ENCODE data around the gene ARL8A.
"Not testable (repeated sequence)": the region's sequence is repeated elsewhere in the genome, so short reads cannot be mapped to it uniquely, and the experiment has no call there.

The ARL8A gene

GRCh38 chr1:202144402-202145067, at the start of gene ARL8A:
Gene ARL8A (minus strand): TSS chr1:202144737. CDS start chr1:202144572, 165 bp downstream.
- DNase-seq = peak; percentile 60 to 69

DNA sequence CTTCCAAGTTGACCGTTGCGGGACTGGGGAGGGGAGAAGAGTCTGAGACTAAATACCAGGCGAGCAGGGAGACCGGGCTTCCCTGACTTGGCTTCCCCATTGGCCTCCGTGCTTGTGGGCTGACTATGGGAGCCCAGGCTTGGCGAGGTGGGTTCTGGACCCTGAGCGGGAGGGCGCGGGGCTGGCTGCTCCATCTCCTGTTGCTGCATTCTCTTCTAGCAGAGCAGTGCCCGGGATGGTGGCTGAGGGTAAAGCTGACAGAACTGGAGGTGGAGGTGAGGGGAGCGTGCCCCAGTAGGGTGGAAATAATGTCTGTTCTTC, 49.8 kb upstream of the ARL8A start:
- DNase-seq = no peak

DNA sequence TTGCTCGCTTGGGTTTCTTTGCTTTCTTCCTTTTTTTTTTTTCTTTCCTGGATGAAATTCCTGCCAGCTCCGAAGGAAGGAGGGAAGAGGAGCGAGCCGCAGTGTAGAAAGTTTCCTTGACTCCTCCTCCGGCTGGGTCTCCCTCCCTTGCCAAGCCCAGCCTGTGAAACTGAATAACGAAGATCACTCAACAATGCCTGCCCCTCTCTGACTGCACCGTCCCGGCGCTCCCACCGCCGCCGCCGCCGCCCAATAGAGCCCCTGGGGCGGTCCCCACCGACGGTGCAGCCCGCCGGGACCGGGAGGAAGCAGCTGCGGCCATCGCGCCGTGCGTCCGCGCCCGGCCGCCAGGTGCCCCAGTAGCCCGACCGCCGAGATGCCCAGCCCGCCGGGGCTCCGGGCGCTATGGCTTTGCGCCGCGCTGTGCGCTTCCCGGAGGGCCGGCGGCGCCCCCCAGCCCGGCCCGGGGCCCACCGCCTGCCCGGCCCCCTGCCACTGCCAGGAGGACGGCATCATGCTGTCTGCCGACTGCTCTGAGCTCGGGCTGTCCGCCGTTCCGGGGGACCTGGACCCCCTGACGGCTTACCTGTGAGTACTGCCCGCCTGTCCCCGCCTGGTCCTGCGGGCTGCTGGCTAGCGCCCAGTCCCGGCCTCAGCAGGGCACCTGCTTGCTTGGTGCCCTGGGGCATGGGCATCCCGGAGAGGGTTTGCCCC, 49.2 kb upstream of the ARL8A start, which contains the start of gene LGR6:
LGR6 (plus strand) TSS at position 186 of the 714 bp plus-strand sequence; CDS start at position 377, 191 bp downstream.
- no peak for DNase-seq

- peak in 1 of 2 donors; percentile 5 for DNase-seq
Measured at GRCh38 chr1:202192770-202193613, 48.5 kb upstream of the ARL8A start.

- DNase-seq = not testable (repeated sequence)
Measured at GRCh38 chr1:202191391-202191790, 46.9 kb upstream of the ARL8A start.

DNA sequence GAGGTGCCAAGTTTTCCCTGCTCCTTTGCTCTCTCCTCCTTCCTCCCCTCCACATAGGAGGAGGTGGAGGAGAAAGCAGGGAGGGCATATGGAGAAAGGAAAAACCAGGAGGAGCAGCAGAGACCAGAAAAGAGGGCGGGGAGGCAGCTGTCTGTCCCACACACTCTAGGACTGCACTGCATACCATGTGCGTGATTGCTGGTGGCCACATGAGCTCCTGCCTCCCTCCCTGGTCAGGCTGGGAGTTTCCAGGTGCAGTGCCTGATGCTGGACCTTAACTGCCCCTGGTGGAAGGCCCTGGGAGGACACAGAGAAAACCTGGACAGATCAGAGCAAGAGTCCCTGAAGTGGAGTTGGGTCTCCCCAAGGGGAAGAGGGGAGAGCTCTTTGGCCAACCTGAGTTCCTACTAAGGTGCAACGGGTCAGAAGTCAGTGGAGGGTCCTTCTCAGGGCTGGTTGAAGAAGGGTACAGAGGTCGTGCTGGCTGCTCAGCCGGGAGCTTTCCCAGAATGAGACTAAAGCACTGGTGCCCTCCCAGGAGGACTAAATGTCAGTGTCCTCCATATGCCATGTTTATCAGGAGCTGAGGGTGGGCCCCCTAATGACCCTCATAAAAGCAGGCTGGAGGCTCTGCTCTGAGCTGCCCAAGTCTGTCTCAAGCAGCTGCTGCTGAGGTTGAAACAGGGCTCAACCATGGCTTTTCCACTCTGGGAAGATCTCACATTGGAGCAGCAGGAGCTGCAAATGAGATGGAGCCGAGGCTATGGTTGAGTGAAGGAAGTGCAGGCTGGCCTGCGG, 45.6 kb upstream of the ARL8A start:
- DNase-seq = no peak

- peak; percentile 34 to 44 for DNase-seq
Measured at GRCh38 chr1:202189001-202189790, 44.7 kb upstream of the ARL8A start.

DNA sequence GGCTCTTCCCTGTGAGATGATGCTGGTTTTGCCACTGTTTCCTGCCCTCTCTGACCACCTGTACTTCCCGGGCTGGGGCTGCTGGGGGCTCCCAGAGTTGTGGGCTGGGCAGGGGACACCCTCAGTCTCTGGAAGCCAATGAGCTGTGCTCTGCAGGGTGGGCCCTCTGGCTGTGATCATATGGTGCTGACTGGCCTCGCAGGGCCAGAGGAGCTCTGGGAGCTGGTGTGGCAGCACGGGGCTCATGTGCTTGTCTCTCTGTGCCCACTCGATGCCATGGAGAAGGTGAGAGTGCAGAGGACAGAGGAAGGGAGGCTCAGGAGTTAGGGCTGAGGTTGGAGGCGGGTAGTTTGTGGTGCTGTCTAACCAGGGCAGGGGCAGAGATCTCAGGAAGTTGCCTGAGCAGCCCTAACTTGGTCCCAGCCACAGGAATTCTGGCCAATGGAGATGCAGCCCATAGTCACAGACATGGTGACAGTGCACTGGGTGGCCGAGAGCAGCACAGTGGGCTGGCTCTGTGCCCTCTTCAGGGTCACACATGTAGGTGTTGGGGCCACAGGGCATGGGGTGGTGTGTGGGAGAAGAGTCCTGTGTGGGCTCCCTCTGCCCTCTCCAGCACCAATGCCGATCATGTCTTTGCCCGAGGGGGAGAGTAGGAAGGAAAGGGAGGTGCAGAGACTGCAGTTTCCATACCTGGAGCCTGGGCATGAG, 43.3 kb upstream of the ARL8A start:
- no peak for DNase-seq

DNA sequence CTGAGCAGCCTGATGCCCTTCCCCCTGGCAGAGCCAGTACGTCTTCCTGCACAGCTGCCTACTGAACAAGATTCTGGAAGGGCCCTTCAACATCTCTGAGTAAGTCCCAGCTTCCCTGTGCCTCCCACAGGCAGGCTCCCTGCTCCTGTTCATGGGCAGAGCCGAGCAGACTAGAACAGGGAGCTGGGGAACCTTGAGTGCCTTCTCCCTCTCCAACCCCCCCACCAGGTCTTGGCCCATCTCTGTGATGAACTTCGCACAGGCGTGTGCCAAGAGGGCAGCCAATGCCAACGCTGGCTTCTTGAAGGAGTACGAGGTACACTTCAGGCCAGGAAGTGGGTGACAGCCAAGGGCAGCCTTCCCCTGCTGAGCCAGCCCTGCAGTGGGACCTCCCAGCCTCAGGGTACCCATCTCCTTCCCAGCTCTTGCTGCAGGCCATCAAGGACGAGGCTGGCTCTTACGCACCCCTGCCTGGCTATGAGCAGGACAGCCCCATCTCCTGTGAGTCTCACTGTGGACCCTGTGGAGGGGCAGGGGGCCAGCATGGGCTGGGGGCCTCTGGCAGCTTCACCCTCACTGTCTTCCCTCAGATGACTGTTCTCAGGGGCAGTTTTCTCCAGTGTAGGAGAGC, 42.6 kb upstream of the ARL8A start:
- no peak for DNase-seq

GRCh38 chr1:202186327-202186726, 41.8 kb upstream of the ARL8A start:
- DNase-seq = no peak

- DNase-seq = peak; percentile 37 to 65
Measured at GRCh38 chr1:202184750-202185460, 40.4 kb upstream of the ARL8A start.

DNA sequence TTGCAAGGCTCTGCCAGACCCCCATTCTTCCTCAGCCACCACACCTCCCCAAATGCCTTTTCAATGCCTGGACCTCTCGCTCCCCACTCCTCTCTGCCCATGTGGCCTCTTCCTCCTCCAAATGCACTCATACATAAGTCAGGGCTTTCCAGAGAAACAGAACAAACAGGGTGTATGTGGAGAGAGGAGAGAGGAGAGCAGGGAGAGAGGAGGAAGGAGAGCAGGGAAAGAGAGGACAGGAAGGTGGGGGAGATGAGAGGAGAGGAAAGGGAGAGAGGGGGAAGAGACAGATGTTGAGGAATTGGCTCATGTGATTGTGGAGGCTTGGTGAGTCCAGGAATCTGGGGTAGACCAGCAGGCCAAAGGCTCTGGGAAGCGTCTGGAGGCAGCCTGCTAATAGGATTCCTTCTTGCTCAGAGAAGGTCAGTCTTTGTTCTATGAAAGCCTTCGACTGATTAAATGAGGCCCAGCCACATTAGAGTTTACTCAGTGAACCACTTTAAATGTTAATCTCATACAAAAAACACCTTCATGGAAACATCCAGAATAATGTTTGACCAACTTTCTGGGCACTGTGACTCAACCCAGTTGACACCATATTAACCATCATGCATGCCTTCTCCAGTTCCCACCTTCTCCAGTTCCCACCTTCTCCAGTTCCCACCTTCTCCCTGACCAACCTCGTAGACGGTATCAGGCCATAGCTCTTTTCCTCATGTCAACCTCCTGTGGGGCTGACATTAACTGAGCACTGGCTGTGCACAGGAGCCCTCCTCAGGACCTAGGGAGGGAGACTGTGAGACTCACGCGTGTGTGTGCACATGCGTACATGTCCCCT, 37.7 kb upstream of the ARL8A start:
- DNase-seq = no peak

- DNase-seq = no peak
Measured at GRCh38 chr1:202181586-202181985, 37.0 kb upstream of the ARL8A start.

GRCh38 chr1:202180751-202181139, 36.2 kb upstream of the ARL8A start:
- DNase-seq = not testable (repeated sequence)

DNA sequence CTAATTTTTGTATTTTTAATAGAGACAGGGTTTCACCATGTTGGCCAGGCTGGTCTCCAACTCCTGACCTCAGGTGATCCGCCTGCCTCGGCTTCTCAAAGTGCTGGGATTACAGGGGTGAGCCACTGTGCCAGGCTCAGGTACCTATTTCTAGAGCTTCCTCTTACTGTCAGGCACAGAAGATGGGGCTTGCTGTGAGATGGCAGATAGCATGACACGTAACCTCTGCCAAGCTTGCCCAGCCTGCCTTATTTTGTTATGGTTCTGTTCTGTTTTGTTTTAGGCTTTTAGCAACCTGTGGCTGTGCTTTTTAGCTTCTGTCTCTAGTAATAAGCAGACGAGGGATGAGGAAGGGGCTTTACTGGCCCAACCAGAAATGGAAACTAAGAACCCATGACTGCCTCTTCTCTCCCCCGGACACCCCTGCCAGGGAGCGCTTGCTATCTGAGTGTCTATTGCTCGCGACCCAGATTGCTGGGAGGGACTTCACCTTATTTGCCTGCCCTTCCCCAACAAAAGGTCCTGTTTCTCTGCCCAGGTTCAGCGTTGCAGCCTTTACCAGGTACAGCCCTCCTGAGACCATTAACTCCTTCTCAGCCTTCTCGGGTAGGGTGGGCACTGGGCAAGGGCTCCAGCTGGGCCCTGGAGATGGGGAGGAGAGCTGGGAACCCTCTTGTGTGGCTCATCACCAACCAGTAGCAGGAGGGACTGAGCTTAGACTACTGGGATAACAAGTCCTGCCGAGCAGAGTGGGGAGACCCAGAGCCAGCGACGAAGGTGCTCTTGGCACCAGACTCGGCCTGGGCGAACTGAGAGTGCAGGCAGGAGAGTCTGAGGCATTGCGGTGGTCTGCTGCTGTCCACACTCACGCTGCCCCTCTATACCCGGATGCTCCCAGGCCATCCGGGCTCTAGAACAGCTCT, 35.6 kb upstream of the ARL8A start:
- DNase-seq = no peak

DNA sequence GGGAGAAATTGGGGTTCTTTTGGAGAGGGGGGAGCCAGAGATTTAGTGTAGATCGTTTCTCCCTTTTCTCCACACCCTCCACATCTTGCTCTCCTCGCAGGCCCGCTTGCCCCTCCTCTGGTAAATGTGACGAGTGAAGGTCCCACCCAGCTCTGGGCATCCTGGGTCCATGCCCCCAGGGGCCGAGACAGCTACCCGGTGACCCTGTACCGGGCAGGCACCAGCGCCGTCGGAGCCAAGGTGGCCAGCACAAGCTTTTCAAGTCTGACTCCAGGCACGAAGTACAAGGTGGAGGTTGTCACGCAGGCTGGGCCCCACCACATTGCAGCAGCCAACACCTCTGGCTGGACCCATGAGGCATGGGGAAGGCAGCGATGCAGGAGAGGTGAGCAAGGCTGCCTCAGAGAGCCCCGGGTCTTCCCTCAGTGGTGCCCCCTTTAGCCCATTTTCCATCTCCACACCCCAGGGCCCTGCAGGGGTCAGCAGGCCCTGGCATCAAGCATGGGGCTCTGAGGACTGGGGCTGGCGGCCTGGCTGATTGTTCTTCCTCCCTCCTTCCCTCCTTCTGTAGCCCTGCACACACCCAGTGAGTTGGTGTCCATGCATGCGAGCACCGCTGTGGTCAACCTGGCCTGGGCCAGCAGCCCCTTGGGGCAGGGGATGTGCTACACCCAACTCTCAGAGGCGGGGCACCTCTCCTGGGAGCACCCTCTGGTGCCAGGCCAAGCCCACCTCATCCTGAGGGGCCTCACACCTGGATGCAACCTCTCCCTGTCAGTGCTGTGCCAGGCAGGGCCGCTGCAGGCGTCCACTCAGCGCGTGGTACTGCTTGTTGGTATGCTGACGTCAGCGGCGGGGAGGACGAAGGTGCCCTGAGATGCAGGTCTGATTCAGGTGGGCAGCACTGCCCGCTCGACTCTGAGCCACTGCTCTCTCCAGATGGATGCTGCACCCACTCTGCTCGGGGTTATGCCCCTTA, 32.7 kb upstream of the ARL8A start:
- DNase-seq = no peak

GRCh38 chr1:202173993-202174392, 29.5 kb upstream of the ARL8A start:
- DNase-seq = no peak
